Left ventricle myocardium inferior (tissue), 1 donor: ENCODE measurements around the gene MOB1B. TPM values are rescaled to one million over a fixed set of nuclear protein-coding genes. Genes with fewer than 3 reads are reported as not detected.

Experiments used
- DNase-seq: peaks from one replicate; pipeline ENCODE4 v3.0.0-alpha.2; 2020
- H3K27ac ChIP-seq: fragments of 200-600 bp; replicated peaks from 2 replicates; pipeline ENCODE4 v1.8.0; 2021
- H3K27me3 ChIP-seq: fragments of 200-600 bp; 2 replicates; pipeline ENCODE4 v1.8.0; 2021; ENCODE audit warnings: low read depth
- H3K36me3 ChIP-seq: fragments of 200-600 bp; 2 replicates; pipeline ENCODE4 v1.8.0; 2021
- H3K4me1 ChIP-seq: fragments of 200-600 bp; 2 replicates; pipeline ENCODE4 v1.8.0; 2021
- H3K4me3 ChIP-seq: fragments of 200-600 bp; 2 replicates; pipeline ENCODE4 v1.8.0; 2021; ENCODE audit warnings: mild to moderate bottlenecking, moderate library complexity
- H3K9me3 ChIP-seq: fragments of 200-600 bp; replicated peaks from 2 replicates; pipeline ENCODE4 v1.8.0; 2021
- CTCF ChIP-seq: fragments of 200-600 bp; IDR thresholded peaks from 2 replicates; pipeline ENCODE4 v1.8.0; 2021; ENCODE audit warnings: antibody characterized with exemption, mild to moderate bottlenecking, borderline replicate concordance
- intact Hi-C: fragments of 100-400 bp; cut with micrococcal nuclease; formaldehyde crosslinking; loops from one replicate; pipeline ENCODE4 v1.11.0; 2022
- total RNA-seq: library from RNA; stranded (reverse); fragmentation: NEBNext Ultra II Directional; extraction: Animal tissue kit (Norgen Biotek cat#: 25700); gene quantifications from one replicate; pipeline ENCODE4 v1.2.1, GENCODE V29; 2021
- donor health status: DM: no; HTN: yes; CAD: no; lungs with severe emphysema.

MOB1B gene
- total RNA-seq, 1 donor from 2014 or later: 18.3 TPM

GRCh38 chr4:70868778-70869177 is 33.4 kb upstream of the MOB1B start:
- H3K36me3 ChIP-seq: no peaks in the 10 kb centered on the region
- intact Hi-C loops: no loop called here
- no peaks in the 10 kb centered on the region for H3K9me3 ChIP-seq
- H3K27me3 ChIP-seq: no peaks in the 10 kb centered on the region
- H3K4me3 ChIP-seq: no peak overlapping the region
- no peaks in the 10 kb centered on the region for H3K4me1 ChIP-seq
- no peak for TF ChIP-seq CTCF
- no peak for DNase-seq
- H3K27ac ChIP-seq: no peak overlapping the region

GRCh38 chr4:70873216-70873615 is 29.0 kb upstream of the MOB1B start:
- no peaks in the 10 kb centered on the region for H3K27me3 ChIP-seq
- H3K4me1 ChIP-seq: no peaks in the 10 kb centered on the region
- H3K36me3 ChIP-seq: no peaks in the 10 kb centered on the region
- no peak overlapping the region for H3K4me3 ChIP-seq
- intact Hi-C loops: no loop called here
- no peak overlapping the region for H3K27ac ChIP-seq
- no peak for DNase-seq
- no peaks in the 10 kb centered on the region for H3K9me3 ChIP-seq
- no peak for TF ChIP-seq CTCF

DNA sequence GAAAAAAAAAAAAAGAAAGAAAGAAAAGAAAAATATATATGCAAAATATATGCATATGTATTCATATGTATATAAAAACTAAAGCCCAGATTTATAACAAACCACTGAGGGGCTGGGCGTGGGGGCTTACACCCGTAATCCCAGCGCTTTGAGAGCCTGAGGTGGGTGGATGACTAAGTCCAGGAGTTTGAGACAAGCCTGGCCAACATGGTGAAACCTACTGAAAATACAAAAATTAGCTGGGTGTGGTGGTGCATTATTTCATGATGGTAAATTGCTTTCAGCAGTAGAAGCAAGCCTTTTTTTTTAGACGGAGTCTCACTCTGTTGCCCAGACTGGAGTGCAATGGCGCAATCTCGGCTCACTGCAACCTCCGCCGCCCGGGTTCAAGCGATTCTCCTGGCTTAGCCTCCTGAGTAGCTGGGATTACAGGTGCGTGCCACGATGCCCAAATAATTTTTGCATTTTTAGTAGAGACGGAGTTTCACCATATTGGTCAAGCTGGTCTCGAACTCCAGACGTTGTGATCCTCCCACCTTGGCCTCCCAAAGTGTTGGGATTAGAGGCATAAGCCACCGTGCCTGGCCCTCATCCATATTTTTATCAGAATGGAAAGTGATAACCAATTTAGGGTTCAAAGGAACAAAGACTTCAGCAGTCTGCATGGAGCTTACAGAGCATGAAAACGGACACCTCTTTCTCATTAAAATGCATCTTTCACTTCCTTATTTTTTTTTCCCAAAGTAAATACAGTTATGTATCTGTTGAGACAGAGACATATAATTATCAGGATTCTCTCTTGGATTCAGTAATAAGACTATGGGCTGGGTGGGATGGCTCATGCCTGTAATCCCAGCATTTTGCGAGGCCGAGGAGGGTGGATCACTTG is 27.7 kb upstream of the MOB1B start:
- DNase-seq: no peak
- no peaks in the 10 kb centered on the region for H3K27me3 ChIP-seq
- intact Hi-C loops: no loop called here
- no peaks in the 10 kb centered on the region for H3K9me3 ChIP-seq
- no peak overlapping the region for H3K4me3 ChIP-seq
- H3K36me3 ChIP-seq: no peaks in the 10 kb centered on the region
- H3K27ac ChIP-seq: no peak overlapping the region
- TF ChIP-seq CTCF: no peak
- H3K4me1 ChIP-seq: no peaks in the 10 kb centered on the region

GRCh38 chr4:70877556-70877955 is 24.6 kb upstream of the MOB1B start:
- no peaks in the 10 kb centered on the region for H3K36me3 ChIP-seq
- no peak for TF ChIP-seq CTCF
- no peak overlapping the region for H3K4me3 ChIP-seq
- DNase-seq: no peak
- no peak overlapping the region for H3K27ac ChIP-seq
- H3K4me1 ChIP-seq: no peaks in the 10 kb centered on the region
- no peaks in the 10 kb centered on the region for H3K27me3 ChIP-seq
- intact Hi-C loops: no loop called here
- H3K9me3 ChIP-seq: no peaks in the 10 kb centered on the region

GRCh38 chr4:70880739-70881138 is 21.4 kb upstream of the MOB1B start:
- Histone ChIP-seq H3K4me1 (no peaks in the 10 kb centered on the region), H3K36me3 (no peaks in the 10 kb centered on the region), H3K27ac (no peak overlapping the region), H3K27me3 (no peaks in the 10 kb centered on the region), H3K9me3 (peaks cover 3% of the 10 kb centered on the region), H3K4me3 (no peak overlapping the region)
- no peak for TF ChIP-seq CTCF
- intact Hi-C loops: no loop called here
- no peak for DNase-seq
